SHP77 treated with DMSO at 0.1 percent for 48 hours (cell line): ENCODE results near the gene FOXD3.

ENCODE experiments used
- DNase-seq: peaks from one replicate; lab custom pipeline; 2025; lab: John Stamatoyannopoulos, UW

Gene FOXD3

GRCh38 chr1:63362073-63362472 is 39.7 kb downstream of the FOXD3 start:
- no peak for DNase-seq

GRCh38 chr1:63362578-63362977 is 40.2 kb downstream of the FOXD3 start:
- DNase-seq: no peak

GRCh38 chr1:63363014-63363413 is 40.6 kb downstream of the FOXD3 start:
- DNase-seq: no peak

GRCh38 chr1:63366908-63367214 is 44.5 kb downstream of the FOXD3 start:
- DNase-seq: no peak

- peak; percentile 85 for DNase-seq
These were observed 45.1 kb downstream of the FOXD3 start, which contains the start of gene ALG6 for GRCh38 chr1:63367215-63368103. ALG6 (plus strand) TSS chr1:63367627; CDS start chr1:63370978, 3,351 bp downstream.

GRCh38 chr1:63368131-63368530 is 45.8 kb downstream of the FOXD3 start:
- DNase-seq: peak; percentile 8
